HepG2 (cell line): ENCODE data around the gene EXOC7. TPM values are rescaled to one million over a fixed set of nuclear protein-coding genes. Genes with fewer than 3 reads are reported as not detected.

Experiments
- CBX1 ChIP-seq: IDR thresholded peaks from one replicate; pipeline ENCODE4 v1.6.1; 2016; ENCODE audit warnings: antibody characterized with exemption, low read depth
- CBX2 ChIP-seq, 2 experiments: fragments of 200-600 bp in 1 of 2; sonication (generic); formaldehyde crosslinking in 1 of 2; IDR thresholded peaks; 2 replicates each; pipeline versions ENCODE4 v1.7.0 to v1.8.1; 2018 to 2022; ENCODE audit warnings: low read depth in 2 of 2, low read length in 1 of 2, mild to moderate bottlenecking in 1 of 2, missing genetic modification reagents in 1 of 2
- CREB1 ChIP-seq, 2 experiments: fragments of 450-650 bp in 1 of 2; IDR thresholded peaks; 2 replicates each; pipeline ENCODE4 v1.6.1; 2016 to 2017; ENCODE audit warnings: control low read depth in 1 of 2, mild to moderate bottlenecking in 1 of 2, missing compliant biosample characterization in 1 of 2, missing genetic modification characterization in 1 of 2
- FOXM1 ChIP-seq: sonication (generic); formaldehyde crosslinking; IDR thresholded peaks from 2 replicates; pipeline ENCODE4 v1.5.0; 2020; ENCODE audit warnings: missing genetic modification reagents
- HOXD1 ChIP-seq: sonication (generic); formaldehyde crosslinking; IDR thresholded peaks from 2 replicates; pipeline ENCODE4 v1.5.0; 2020; ENCODE audit warnings: missing genetic modification reagents
- ISL2 ChIP-seq: sonication (generic); formaldehyde crosslinking; IDR thresholded peaks from 2 replicates; pipeline ENCODE4 v1.5.0; 2020; ENCODE audit warnings: missing genetic modification reagents
- KLF6 ChIP-seq: IDR thresholded peaks from 2 replicates; pipeline ENCODE4 v1.8.0; 2016; ENCODE audit warnings: missing biosample characterization, missing genetic modification reagents
- LCORL ChIP-seq, 2 experiments: fragments of 450-650 bp in 1 of 2; sonication (generic) in 1 of 2; formaldehyde crosslinking in 1 of 2; IDR thresholded peaks; 2 replicates each; pipeline versions ENCODE4 v1.5.0 to v1.6.1; 2017 to 2020; ENCODE audit warnings: antibody characterized with exemption in 1 of 2, missing genetic modification reagents in 1 of 2
- MTA1 ChIP-seq: sonication (generic); formaldehyde crosslinking; IDR thresholded peaks from 2 replicates; pipeline ENCODE4 v1.4.0; 2020; ENCODE audit warnings: missing genetic modification reagents, mild to moderate bottlenecking, borderline replicate concordance
- RFX3 ChIP-seq: IDR thresholded peaks from 2 replicates; pipeline ENCODE4 v1.6.1; 2016; ENCODE audit warnings: missing biosample characterization, missing genetic modification reagents
- SCMH1 ChIP-seq: sonication (generic); formaldehyde crosslinking; IDR thresholded peaks from 2 replicates; pipeline ENCODE4 v1.9.0; 2021; ENCODE audit warnings: missing genetic modification reagents, mild to moderate bottlenecking, borderline replicate concordance
- SIN3A ChIP-seq: IDR thresholded peaks from 2 replicates; pipeline ENCODE4 v1.6.1; 2011; ENCODE audit warnings: low read depth, mild to moderate bottlenecking, control low read depth, low read length, borderline replicate concordance
- SMARCC2 ChIP-seq: fragments of 450-650 bp; IDR thresholded peaks from 2 replicates; pipeline ENCODE4 v1.6.1; 2017; ENCODE audit warnings: antibody characterized with exemption, mild to moderate bottlenecking
- SYNCRIP ChIP-seq: fragments of 200-400 bp; formaldehyde crosslinking; IDR thresholded peaks from 2 replicates; pipeline ENCODE4 v1.6.1; 2018; ENCODE audit warnings: mild to moderate bottlenecking, low read depth, low read length; ENCODE audit not compliant: insufficient read depth
- ZBTB8A ChIP-seq: sonication (generic); formaldehyde crosslinking; IDR thresholded peaks from 2 replicates; pipeline ENCODE4 v1.4.0; 2020; ENCODE audit warnings: mild to moderate bottlenecking, low read depth, missing genetic modification reagents, borderline replicate concordance
- ZFP62 ChIP-seq: sonication (generic); formaldehyde crosslinking; IDR thresholded peaks from 2 replicates; pipeline ENCODE4 v1.4.0; 2020; ENCODE audit warnings: missing genetic modification reagents
- ZFP90 ChIP-seq: sonication (generic); formaldehyde crosslinking; IDR thresholded peaks from 2 replicates; pipeline ENCODE4 v1.8.0; 2022; ENCODE audit warnings: missing genetic modification reagents, mild to moderate bottlenecking, inconsistent platforms, borderline replicate concordance
- ZNF124 ChIP-seq: sonication (generic); formaldehyde crosslinking; IDR thresholded peaks from 2 replicates; pipeline ENCODE4 v1.4.0; 2020; ENCODE audit warnings: missing genetic modification reagents
- ZNF264 ChIP-seq: sonication (generic); formaldehyde crosslinking; IDR thresholded peaks from 2 replicates; pipeline ENCODE4 v1.4.0; 2020; ENCODE audit warnings: missing genetic modification reagents
- ZNF282 ChIP-seq: fragments of 450-650 bp; IDR thresholded peaks from 2 replicates; pipeline ENCODE4 v1.6.1; 2018; ENCODE audit not compliant: partially characterized antibody
- ZNF296 ChIP-seq: sonication (generic); formaldehyde crosslinking; conservative IDR thresholded peaks from 2 replicates; pipeline ENCODE4 v1.5.0; 2020; ENCODE audit warnings: mild to moderate bottlenecking, missing genetic modification reagents
- ZNF331 ChIP-seq: sonication (generic); formaldehyde crosslinking; IDR thresholded peaks from 2 replicates; pipeline ENCODE4 v1.4.0; 2020; ENCODE audit warnings: missing genetic modification reagents
- ZNF652 ChIP-seq: IDR thresholded peaks from 2 replicates; pipeline ENCODE4 v1.6.1; 2016; ENCODE audit warnings: low read depth, borderline replicate concordance
- ZNF777 ChIP-seq: sonication (generic); formaldehyde crosslinking; IDR thresholded peaks from 2 replicates; pipeline ENCODE4 v1.4.0; 2020; ENCODE audit warnings: missing genetic modification reagents
- ZNF792 ChIP-seq: IDR thresholded peaks from 2 replicates; pipeline ENCODE4 v1.6.1; 2016
- ZNF883 ChIP-seq: sonication (generic); formaldehyde crosslinking; IDR thresholded peaks from 2 replicates; pipeline ENCODE4 v1.5.1; 2020; ENCODE audit warnings: mild to moderate bottlenecking, missing genetic modification reagents; ENCODE audit errors: not compliant biosample characterization
- polyA plus RNA-seq, 8 experiments: library from polyadenylated mRNA; depleted of rRNA in 3 of 8; stranded (reverse) in 7 of 8; unstranded in 1 of 8; fragments of >200 nt; fragmentation: Illumina TruSeq in 4 of 8; extraction: Trizol in 4 of 8; gene quantifications; 2 replicates each; pipeline versions ENCODE4 v1.2.1 to v1.2.3, GENCODE V29; 2011 to 2016; ENCODE audit warnings: low read depth in 4 of 8, missing spikeins in 1 of 8, mixed read lengths in 1 of 8; ENCODE audit not compliant: insufficient read depth in 1 of 8
- total RNA-seq, 5 experiments: library from RNA; depleted of rRNA; stranded (reverse); fragments of >200 nt; fragmentation: Illumina TruSeq; extraction: Trizol; gene quantifications; 2 replicates each; pipeline ENCODE4 v1.2.3, GENCODE V29; 2016; ENCODE audit warnings: low read depth in 1 of 5
- TF ChIP-seq, protein P1 (sequence below): sonication (generic); formaldehyde crosslinking; IDR thresholded peaks from 2 replicates; pipeline ENCODE4 v1.8.1; 2022; ENCODE audit warnings: mild to moderate bottlenecking, missing genetic modification reagents
- TF ChIP-seq, protein P2 (sequence below): sonication (generic); formaldehyde crosslinking; IDR thresholded peaks from 2 replicates; pipeline ENCODE4 v1.9.0; 2021; ENCODE audit warnings: missing genetic modification reagents, mild to moderate bottlenecking, borderline replicate concordance
- TF ChIP-seq, protein P3 (sequence below): sonication (generic); formaldehyde crosslinking; IDR thresholded peaks from 2 replicates; pipeline ENCODE4 v1.5.0; 2020; ENCODE audit warnings: mild to moderate bottlenecking, missing genetic modification reagents

EXOC7 gene
- total and polyA plus RNA-seq, 2 of the 13 experiments (the other 11 are each of a cell fraction or from before 2014, with no cell fraction given), result 86.9 to 116 TPM

DNA sequence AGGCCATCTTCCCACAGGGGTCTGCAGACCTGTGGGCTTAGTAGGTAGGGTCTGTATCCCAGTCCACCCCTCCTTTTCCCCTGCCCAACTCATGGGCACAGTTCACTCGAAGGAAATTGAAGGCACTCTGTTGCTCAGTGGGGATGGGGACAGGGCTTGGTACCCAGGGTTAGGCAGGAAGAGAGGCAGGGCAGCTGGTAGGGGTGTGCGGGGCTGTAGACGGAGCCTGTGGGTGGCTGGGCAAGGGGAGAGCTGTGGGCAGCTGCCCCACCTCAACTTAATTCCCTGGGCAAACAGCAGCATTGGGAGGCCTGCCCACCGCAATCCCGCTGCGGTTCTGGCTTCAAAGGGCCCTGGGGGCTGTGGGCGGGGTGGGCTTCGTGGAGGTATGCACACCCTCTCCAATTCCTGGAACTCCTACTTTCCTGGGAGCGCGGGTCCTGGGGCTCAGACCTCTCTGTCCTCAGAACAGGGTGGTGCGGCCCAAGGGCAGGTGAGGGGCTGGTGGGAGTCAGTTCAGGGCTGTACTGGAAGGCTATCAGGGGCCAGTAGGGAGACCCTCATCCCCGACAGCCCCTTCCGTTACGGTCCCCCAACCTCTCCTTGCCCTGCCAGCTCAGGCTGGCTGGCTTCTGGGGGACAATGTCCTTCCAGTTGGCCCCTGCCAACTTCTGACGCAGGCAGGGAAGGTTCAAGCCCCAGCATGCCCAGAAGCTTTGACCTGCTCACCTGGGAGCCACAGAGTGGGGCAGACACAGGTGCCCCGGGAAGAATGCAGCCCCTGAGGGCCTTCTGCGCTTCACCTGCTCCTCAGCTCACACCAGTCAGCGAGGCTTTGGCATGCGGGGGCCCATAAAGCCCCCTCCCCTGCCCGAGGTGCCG lies 28.3 kb upstream of the EXOC7 start (continued):
- no peak for TF ChIP-seq HOXD1 (CRISPR knock-in tag)
- no peak for TF ChIP-seq SIN3A
- TF ChIP-seq, protein P1, sequence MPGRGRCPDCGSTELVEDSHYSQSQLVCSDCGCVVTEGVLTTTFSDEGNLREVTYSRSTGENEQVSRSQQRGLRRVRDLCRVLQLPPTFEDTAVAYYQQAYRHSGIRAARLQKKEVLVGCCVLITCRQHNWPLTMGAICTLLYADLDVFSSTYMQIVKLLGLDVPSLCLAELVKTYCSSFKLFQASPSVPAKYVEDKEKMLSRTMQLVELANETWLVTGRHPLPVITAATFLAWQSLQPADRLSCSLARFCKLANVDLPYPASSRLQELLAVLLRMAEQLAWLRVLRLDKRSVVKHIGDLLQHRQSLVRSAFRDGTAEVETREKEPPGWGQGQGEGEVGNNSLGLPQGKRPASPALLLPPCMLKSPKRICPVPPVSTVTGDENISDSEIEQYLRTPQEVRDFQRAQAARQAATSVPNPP, result no peak
- TF ChIP-seq SCMH1 (CRISPR knock-in tag), result no peak
- no peak for TF ChIP-seq ZNF296 (CRISPR knock-in tag)
- no peak for TF ChIP-seq RFX3 (CRISPR knock-in tag)
- no peak for TF ChIP-seq MTA1
- TF ChIP-seq SYNCRIP, result no peak
- TF ChIP-seq CBX1, result no peak
- no peak for TF ChIP-seq ZNF331 (CRISPR knock-in tag)
- no peak for TF ChIP-seq ZNF792
- no peak for TF ChIP-seq ZNF124 (CRISPR knock-in tag)
- TF ChIP-seq ZNF883 (CRISPR knock-in tag), result peak; percentile 27
- TF ChIP-seq ZFP90, result 0 out of 2 replicates have a peak, but pooled peaks have one; percentile 18
- TF ChIP-seq FOXM1, result no peak
- TF ChIP-seq LCORL (IDR thresholded peaks at IDR 0.05), result no peak
- no peak for TF ChIP-seq LCORL (CRISPR knock-in tag; IDR thresholded peaks at IDR 0.05)
- no peak for TF ChIP-seq KLF6
- TF ChIP-seq, protein P2, sequence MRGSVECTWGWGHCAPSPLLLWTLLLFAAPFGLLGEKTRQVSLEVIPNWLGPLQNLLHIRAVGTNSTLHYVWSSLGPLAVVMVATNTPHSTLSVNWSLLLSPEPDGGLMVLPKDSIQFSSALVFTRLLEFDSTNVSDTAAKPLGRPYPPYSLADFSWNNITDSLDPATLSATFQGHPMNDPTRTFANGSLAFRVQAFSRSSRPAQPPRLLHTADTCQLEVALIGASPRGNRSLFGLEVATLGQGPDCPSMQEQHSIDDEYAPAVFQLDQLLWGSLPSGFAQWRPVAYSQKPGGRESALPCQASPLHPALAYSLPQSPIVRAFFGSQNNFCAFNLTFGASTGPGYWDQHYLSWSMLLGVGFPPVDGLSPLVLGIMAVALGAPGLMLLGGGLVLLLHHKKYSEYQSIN (CRISPR knock-in tag), result no peak
- no peak for TF ChIP-seq ZNF264
- 0 out of 2 replicates have a peak, but pooled peaks have one; percentile 21 for TF ChIP-seq ISL2 (CRISPR knock-in tag)
- no peak for TF ChIP-seq ZFP62 (CRISPR knock-in tag)
- no peak for TF ChIP-seq ZNF777 (CRISPR knock-in tag)
- TF ChIP-seq ZNF652, result no peak
- no peak for TF ChIP-seq ZNF282
- TF ChIP-seq, protein P3, sequence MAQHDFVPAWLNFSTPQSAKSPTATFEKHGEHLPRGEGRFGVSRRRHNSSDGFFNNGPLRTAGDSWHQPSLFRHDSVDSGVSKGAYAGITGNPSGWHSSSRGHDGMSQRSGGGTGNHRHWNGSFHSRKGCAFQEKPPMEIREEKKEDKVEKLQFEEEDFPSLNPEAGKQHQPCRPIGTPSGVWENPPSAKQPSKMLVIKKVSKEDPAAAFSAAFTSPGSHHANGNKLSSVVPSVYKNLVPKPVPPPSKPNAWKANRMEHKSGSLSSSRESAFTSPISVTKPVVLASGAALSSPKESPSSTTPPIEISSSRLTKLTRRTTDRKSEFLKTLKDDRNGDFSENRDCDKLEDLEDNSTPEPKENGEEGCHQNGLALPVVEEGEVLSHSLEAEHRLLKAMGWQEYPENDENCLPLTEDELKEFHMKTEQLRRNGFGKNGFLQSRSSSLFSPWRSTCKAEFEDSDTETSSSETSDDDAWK (CRISPR knock-in tag), result no peak
- TF ChIP-seq CREB1 (IDR thresholded peaks at IDR 0.05), result no peak
- no peak for TF ChIP-seq CREB1 (CRISPR knock-in tag; IDR thresholded peaks at IDR 0.05)
- TF ChIP-seq SMARCC2, result no peak
- no peak for TF ChIP-seq ZBTB8A
- no peak for TF ChIP-seq CBX2 (IDR thresholded peaks at IDR 0.05; ENCODE audit: low read depth, low read length)
- no peak for TF ChIP-seq CBX2 (CRISPR knock-in tag; IDR thresholded peaks at IDR 0.05; ENCODE audit: low read depth)
